ENCODE measurements around the gene TRPV6.

The TRPV6 gene

GRCh38 chr7:142910031-142910433 lies 24.5 kb upstream of the TRPV6 start:
- TF ChIP-seq RARB (CRISPR knock-in tag; IDR thresholded peaks at IDR 0.05): no peak
- ATAC-seq: no peak

- ATAC-seq: peak; percentile 89
- no peak for TF ChIP-seq BACH2 (CRISPR knock-in tag; IDR thresholded peaks at IDR 0.05; ENCODE audit: borderline replicate concordance)
- TF ChIP-seq RARB (CRISPR knock-in tag; IDR thresholded peaks at IDR 0.05): no peak
- no peak for TF ChIP-seq GLIS3 (CRISPR knock-in tag; IDR thresholded peaks at IDR 0.05)
- no peak for TF ChIP-seq PPARA (CRISPR knock-in tag; IDR thresholded peaks at IDR 0.05; ENCODE audit: borderline replicate concordance)
- no peak for TF ChIP-seq PATZ1 (CRISPR knock-in tag; IDR thresholded peaks at IDR 0.05; ENCODE audit: borderline replicate concordance)
- TF ChIP-seq POU6F1 (CRISPR knock-in tag; IDR thresholded peaks at IDR 0.05; ENCODE audit: borderline replicate concordance, low read depth): no peak
- TF ChIP-seq ZFP30 (CRISPR knock-in tag; IDR thresholded peaks at IDR 0.05): no peak
- no peak for TF ChIP-seq ZNF70 (CRISPR knock-in tag; IDR thresholded peaks at IDR 0.05)
- TF ChIP-seq CSRNP3 (CRISPR knock-in tag; IDR thresholded peaks at IDR 0.05): no peak
- no peak for TF ChIP-seq ZNF8 (CRISPR knock-in tag; IDR thresholded peaks at IDR 0.05)
- no peak for TF ChIP-seq ZFP3 (CRISPR knock-in tag; IDR thresholded peaks at IDR 0.05)
- TF ChIP-seq SNAI2 (CRISPR knock-in tag; IDR thresholded peaks at IDR 0.05): no peak
- TF ChIP-seq ZC3H10 (CRISPR knock-in tag; IDR thresholded peaks at IDR 0.05): no peak
- TF ChIP-seq ARNTL (CRISPR knock-in tag; IDR thresholded peaks at IDR 0.05; ENCODE audit: borderline replicate concordance, low read depth): no peak
- no peak for TF ChIP-seq TCF4 (CRISPR knock-in tag; IDR thresholded peaks at IDR 0.05; ENCODE audit: borderline replicate concordance)
- no peak for TF ChIP-seq ISL1 (CRISPR knock-in tag; IDR thresholded peaks at IDR 0.05)
- TF ChIP-seq TOX (CRISPR knock-in tag; IDR thresholded peaks at IDR 0.05; ENCODE audit: borderline replicate concordance): no peak
- TF ChIP-seq TSHZ2 (CRISPR knock-in tag; IDR thresholded peaks at IDR 0.05): no peak
Observed at GRCh38 chr7:142908921-142909890, 23.7 kb upstream of the TRPV6 start.

- TF ChIP-seq GLIS3 (CRISPR knock-in tag; IDR thresholded peaks at IDR 0.05) (no peak), ZNF565 (CRISPR knock-in tag; conservative IDR thresholded peaks at IDR 0.05; ENCODE audit: low read depth) (no peak), SNAI2 (CRISPR knock-in tag; IDR thresholded peaks at IDR 0.05) (no peak), CREB5 (CRISPR knock-in tag; IDR thresholded peaks at IDR 0.05; ENCODE audit: low read depth) (no peak), ESRRG (CRISPR knock-in tag; IDR thresholded peaks at IDR 0.05) (no peak), ZFP30 (CRISPR knock-in tag; IDR thresholded peaks at IDR 0.05) (no peak)
- no peak for ATAC-seq
Observed at GRCh38 chr7:142908290-142908689, 22.7 kb upstream of the TRPV6 start.

Data from SK-N-SH treated with all-trans-retinoic acid at 6 μM for 48 hours (cell line).